Measurements from ENCODE around the gene PPP4R4. TPM values are rescaled to one million over a fixed set of nuclear protein-coding genes. Genes with fewer than 3 reads are reported as not detected.
"Not testable (repeated sequence)": the region's sequence is repeated elsewhere in the genome, so short reads cannot be mapped to it uniquely, and the experiment has no call there.

Gene PPP4R4
- total RNA-seq, 1 donor from 2014 or later: 1.9 TPM

- Mint-ChIP-seq H3K27me3 (peaks cover 30% of the 10 kb centered on the region), H3K4me3 (no peak overlapping the region), H3K9me3 (no peaks in the 10 kb centered on the region), H3K36me3 (no peaks in the 10 kb centered on the region), H3K4me1 (ENCODE audit: unreplicated experiment) (no peaks in the 10 kb centered on the region), H3K27ac (no peak overlapping the region)
- TF ChIP-seq CTCF (conservative IDR thresholded peaks at IDR 0.05): no peak
- no peak for DNase-seq (ENCODE audit: extremely low spot score, unreplicated experiment)
These were observed 28.1 kb upstream of the PPP4R4 start for GRCh38 chr14:94145902-94146527.

DNA sequence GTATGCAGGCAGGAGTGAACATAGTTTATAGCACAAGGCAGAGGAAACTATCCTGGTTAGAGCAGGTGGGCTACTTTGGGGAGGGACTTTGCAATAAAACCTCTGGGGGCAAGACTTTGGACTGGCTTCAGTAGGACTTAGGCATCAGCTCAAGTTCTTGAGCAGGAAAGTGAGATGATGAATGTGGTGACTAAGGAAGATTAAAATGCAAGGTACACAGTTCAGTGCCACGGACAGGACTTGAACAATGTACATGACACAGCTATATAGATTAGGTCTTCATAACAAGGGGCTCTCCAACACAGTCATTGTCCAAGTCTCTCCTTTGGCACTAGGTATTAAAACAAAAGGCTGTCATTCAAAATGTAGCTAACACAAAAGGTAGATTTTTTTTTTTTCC is 21.4 kb upstream of the PPP4R4 start:
- H3K36me3 Mint-ChIP-seq: no peaks in the 10 kb centered on the region
- H3K4me3 Mint-ChIP-seq: no peak overlapping the region
- DNase-seq (ENCODE audit: extremely low spot score, unreplicated experiment): no peak
- peaks cover 42% of the 10 kb centered on the region for H3K27me3 Mint-ChIP-seq
- peaks cover 4% of the 10 kb centered on the region for H3K4me1 Mint-ChIP-seq (ENCODE audit: unreplicated experiment)
- TF ChIP-seq CTCF (conservative IDR thresholded peaks at IDR 0.05): no peak
- no peak overlapping the region for H3K27ac Mint-ChIP-seq
- H3K9me3 Mint-ChIP-seq: no peaks in the 10 kb centered on the region

GRCh38 chr14:94153750-94154342 is 20.3 kb upstream of the PPP4R4 start:
- peaks cover 30% of the 10 kb centered on the region for H3K27me3 Mint-ChIP-seq
- H3K9me3 Mint-ChIP-seq: no peaks in the 10 kb centered on the region
- no peaks in the 10 kb centered on the region for H3K36me3 Mint-ChIP-seq
- no peak for DNase-seq (ENCODE audit: extremely low spot score, unreplicated experiment)
- H3K4me3 Mint-ChIP-seq: no peak overlapping the region
- peaks cover 4% of the 10 kb centered on the region for H3K4me1 Mint-ChIP-seq (ENCODE audit: unreplicated experiment)
- no peak for TF ChIP-seq CTCF (conservative IDR thresholded peaks at IDR 0.05)
- no peak overlapping the region for H3K27ac Mint-ChIP-seq

- H3K4me1 Mint-ChIP-seq (ENCODE audit: unreplicated experiment); H3K27ac Mint-ChIP-seq; H3K9me3 Mint-ChIP-seq; DNase-seq (ENCODE audit: extremely low spot score, unreplicated experiment); H3K36me3 Mint-ChIP-seq; H3K4me3 Mint-ChIP-seq: not testable (repeated sequence)
- H3K27me3 Mint-ChIP-seq: peaks cover 21% of the 10 kb centered on the region
These were observed 18.0 kb upstream of the PPP4R4 start for GRCh38 chr14:94156143-94156542.

- Mint-ChIP-seq H3K27ac (no peak overlapping the region), H3K36me3 (no peaks in the 10 kb centered on the region), H3K9me3 (no peaks in the 10 kb centered on the region), H3K4me1 (ENCODE audit: unreplicated experiment) (peaks cover 4% of the 10 kb centered on the region), H3K4me3 (no peak overlapping the region), H3K27me3 (peaks cover 24% of the 10 kb centered on the region)
- no peak for DNase-seq (ENCODE audit: extremely low spot score, unreplicated experiment)
- no peak for TF ChIP-seq CTCF (conservative IDR thresholded peaks at IDR 0.05)
These were observed 16.9 kb upstream of the PPP4R4 start for GRCh38 chr14:94157197-94157596.

DNA sequence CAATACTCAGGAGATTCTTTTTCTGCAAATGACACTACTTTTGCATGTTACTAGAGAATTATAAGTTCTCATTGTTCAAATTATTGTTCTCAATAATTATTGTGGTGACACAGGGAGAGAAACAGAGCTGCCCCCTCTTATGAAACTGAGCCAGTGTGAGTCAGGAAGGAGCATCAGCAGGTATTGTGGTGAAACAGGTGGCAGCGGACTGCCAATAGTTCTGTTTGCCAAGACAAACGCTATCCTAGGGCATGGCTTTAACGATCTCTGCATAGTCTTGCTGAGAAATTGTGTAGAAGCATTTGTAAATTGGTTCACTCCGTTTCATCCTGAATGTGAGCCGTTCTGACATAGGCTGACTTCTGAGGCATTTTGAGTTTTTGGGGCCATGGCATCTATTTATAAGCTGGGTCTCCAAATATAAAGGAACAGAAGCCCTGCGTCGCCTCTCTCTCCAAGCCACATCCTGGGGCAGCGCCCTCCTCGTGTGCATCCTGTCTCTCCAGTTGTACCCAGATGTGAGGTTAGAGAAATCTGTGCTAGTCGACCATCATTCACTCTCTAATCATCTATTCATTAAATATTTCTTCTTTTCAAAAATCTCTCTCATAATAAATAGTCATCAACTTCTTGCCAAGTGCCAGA is 15.8 kb upstream of the PPP4R4 start:
- Mint-ChIP-seq H3K4me1 (ENCODE audit: unreplicated experiment) (peaks cover 4% of the 10 kb centered on the region), H3K36me3 (no peaks in the 10 kb centered on the region), H3K27me3 (peaks cover 24% of the 10 kb centered on the region), H3K4me3 (no peak overlapping the region), H3K9me3 (no peaks in the 10 kb centered on the region), H3K27ac (no peak overlapping the region)
- no peak for DNase-seq (ENCODE audit: extremely low spot score, unreplicated experiment)
- TF ChIP-seq CTCF (conservative IDR thresholded peaks at IDR 0.05): no peak

All from type B pancreatic cell (in vitro differentiated cells).